ENCODE data around the gene CNTN5.

CNTN5 gene

DNA sequence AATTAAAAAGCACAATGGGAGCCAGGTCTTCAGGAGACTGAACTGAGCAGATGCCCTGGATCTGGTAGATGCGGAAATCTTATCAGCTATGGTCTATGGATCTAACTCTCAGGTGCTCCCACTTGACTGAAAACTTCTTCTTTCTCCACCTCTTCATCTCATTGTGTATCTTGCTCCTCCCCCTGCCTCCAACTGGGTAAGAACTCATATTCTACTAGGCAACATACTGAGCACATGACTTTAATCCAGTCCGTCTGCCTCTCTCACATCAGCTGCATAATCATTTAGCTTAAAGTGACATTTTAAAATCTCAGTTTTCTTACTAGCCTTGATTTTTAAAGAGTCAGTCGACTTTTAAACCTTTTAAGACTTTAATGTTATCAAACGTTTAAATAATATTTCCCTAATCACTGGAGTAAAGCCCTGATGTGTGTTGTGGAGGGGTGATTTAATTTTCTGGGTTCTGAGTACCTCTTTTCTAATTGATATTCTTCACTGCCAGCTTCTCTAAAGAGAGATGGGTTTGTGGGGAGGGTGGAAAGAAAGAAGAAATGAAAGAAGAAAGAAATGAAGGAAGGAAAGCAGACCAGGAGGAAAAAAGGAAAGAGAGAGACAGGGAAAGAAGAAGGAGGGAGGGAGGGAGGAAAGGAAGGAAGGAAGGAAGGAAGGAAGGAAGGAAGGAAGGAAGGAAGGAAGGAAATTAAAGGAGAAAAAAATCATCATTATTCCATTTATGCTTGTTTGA, 1073.5 kb downstream of the CNTN5 start:
- Histone ChIP-seq H3K9me3 (ENCODE audit: control insufficient read depth in 2 of 2, low read length in 2 of 2) (no peaks in the 10 kb centered on the region), H3K4me1 (ENCODE audit: control insufficient read depth in 2 of 2, insufficient read depth in 2 of 2, low read length in 2 of 2) (no peaks in the 10 kb centered on the region), H3K9ac (ENCODE audit: low read depth in 1 of 2, low read length in 2 of 2) (no peak overlapping the region), H3K4me3 (ENCODE audit: low read length in 2 of 2) (no peak overlapping the region), H3K27me3 (ENCODE audit: control insufficient read depth in 2 of 2, insufficient read depth in 2 of 2, low read length in 2 of 2) (no peaks in the 10 kb centered on the region), H3K27ac (ENCODE audit: low read depth in 2 of 2, low read length in 2 of 2) (no peak overlapping the region), H3K36me3 (ENCODE audit: control insufficient read depth in 2 of 2, insufficient read depth in 2 of 2, low read length in 2 of 2) (no peaks in the 10 kb centered on the region)

DNA sequence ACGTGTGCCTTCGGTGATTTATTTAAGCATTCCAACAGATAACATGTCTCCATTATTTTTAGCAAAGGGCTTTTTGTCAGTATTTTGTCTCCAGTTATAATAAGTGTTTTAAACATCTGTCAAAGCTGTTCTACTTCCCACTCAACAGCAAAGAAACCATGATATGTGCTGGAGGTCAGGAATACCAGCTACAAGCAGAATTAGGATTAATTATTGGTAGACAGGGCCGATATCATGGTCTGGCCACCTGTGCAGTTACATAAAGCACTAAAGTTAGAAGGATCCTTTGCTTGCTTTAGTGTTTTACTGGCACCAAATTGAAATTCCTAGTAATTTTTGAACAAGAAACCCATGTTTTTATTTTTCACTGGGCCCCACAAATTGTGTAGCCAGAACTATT, 1075.1 kb downstream of the CNTN5 start:
- Histone ChIP-seq H3K4me3 (ENCODE audit: low read length in 2 of 2) (no peak overlapping the region), H3K36me3 (ENCODE audit: control insufficient read depth in 2 of 2, insufficient read depth in 2 of 2, low read length in 2 of 2) (no peaks in the 10 kb centered on the region), H3K27me3 (ENCODE audit: control insufficient read depth in 2 of 2, insufficient read depth in 2 of 2, low read length in 2 of 2) (no peaks in the 10 kb centered on the region)

DNA sequence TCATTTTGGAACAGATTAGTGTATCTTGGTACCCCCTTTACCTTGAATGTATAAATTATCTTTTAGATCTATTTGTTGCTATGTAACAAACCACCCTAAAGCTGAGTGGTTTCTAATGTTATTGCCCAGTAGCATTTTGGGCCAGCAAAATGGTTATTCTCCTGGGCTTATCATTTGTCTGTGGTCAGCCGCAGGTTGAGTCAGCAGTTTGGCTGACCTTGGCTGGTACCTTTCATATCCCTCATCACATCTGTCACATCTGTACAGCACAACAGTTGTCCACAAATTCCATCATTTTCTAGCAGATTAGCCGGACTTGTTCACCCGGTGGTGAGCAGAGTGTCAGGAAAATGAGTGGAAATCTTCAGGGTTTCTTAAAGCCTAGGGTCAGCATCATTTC, 1077.8 kb downstream of the CNTN5 start:
- no peak overlapping the region for H3K4me3 ChIP-seq (ENCODE audit: low read length in 2 of 2)
- no peaks in the 10 kb centered on the region for H3K27me3 ChIP-seq (ENCODE audit: control insufficient read depth in 2 of 2, insufficient read depth in 2 of 2, low read length in 2 of 2)
- H3K9me3 ChIP-seq (ENCODE audit: control insufficient read depth in 2 of 2, low read length in 2 of 2): no peaks in the 10 kb centered on the region
- no peaks in the 10 kb centered on the region for H3K4me1 ChIP-seq (ENCODE audit: control insufficient read depth in 2 of 2, insufficient read depth in 2 of 2, low read length in 2 of 2)
- H3K9ac ChIP-seq (ENCODE audit: low read depth in 1 of 2, low read length in 2 of 2): no peak overlapping the region
- H3K27ac ChIP-seq (ENCODE audit: low read depth in 2 of 2, low read length in 2 of 2): no peak overlapping the region
- no peaks in the 10 kb centered on the region for H3K36me3 ChIP-seq (ENCODE audit: control insufficient read depth in 2 of 2, insufficient read depth in 2 of 2, low read length in 2 of 2)

More for the DNA sequence above, 1075.1 kb downstream of the CNTN5 start:
- Histone ChIP-seq H3K9me3 (ENCODE audit: control insufficient read depth in 2 of 2, low read length in 2 of 2) (no peaks in the 10 kb centered on the region), H3K9ac (ENCODE audit: low read depth in 1 of 2, low read length in 2 of 2) (no peak overlapping the region), H3K27ac (ENCODE audit: low read depth in 2 of 2, low read length in 2 of 2) (no peak overlapping the region), H3K4me1 (ENCODE audit: control insufficient read depth in 2 of 2, insufficient read depth in 2 of 2, low read length in 2 of 2) (no peaks in the 10 kb centered on the region)

DNA sequence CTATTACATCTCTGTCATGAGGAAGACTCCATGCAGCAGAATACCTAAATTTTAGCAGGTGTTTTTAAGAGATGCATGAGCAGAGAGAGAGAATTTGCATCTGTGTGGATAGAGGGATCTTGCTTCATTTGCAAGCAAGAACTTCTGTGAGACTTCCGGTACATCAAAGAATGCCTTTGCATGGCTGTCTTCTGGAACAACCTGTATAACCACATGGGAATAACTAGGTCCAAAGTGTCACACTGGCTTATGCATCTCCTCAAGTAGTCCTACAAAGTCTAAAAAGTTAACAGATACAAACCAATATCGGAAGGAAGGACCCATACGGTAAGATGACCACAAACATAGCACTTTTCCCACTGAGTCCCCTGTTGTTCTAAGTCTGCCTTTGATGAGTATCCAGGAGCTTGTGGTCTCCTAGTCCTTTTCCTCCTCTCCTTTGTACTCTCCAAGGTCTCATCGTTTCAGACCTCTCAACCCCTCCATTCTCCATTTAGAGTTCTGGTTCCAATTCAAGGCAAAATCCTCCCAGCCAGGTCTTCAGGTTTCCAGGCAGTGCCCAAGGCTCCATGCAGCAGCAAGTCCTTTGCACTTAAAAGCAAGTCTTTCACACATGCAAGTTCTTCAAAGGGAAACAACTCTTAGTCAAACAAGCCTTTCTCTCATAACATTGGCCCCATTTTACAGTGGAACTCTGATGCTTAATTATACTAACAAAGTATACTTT, 1084.7 kb downstream of the CNTN5 start:
- H3K4me3 ChIP-seq (ENCODE audit: low read length in 2 of 2): peak overlapping the region in 1 of 2 donors; percentile 20
- H3K27me3 ChIP-seq (ENCODE audit: control insufficient read depth in 2 of 2, insufficient read depth in 2 of 2, low read length in 2 of 2): no peaks in the 10 kb centered on the region
- no peaks in the 10 kb centered on the region for H3K9me3 ChIP-seq (ENCODE audit: control insufficient read depth in 2 of 2, low read length in 2 of 2)
- no peak overlapping the region for H3K9ac ChIP-seq (ENCODE audit: low read depth in 1 of 2, low read length in 2 of 2)
- no peaks in the 10 kb centered on the region for H3K4me1 ChIP-seq (ENCODE audit: control insufficient read depth in 2 of 2, insufficient read depth in 2 of 2, low read length in 2 of 2)
- no peaks in the 10 kb centered on the region for H3K36me3 ChIP-seq (ENCODE audit: control insufficient read depth in 2 of 2, insufficient read depth in 2 of 2, low read length in 2 of 2)
- H3K27ac ChIP-seq (ENCODE audit: low read depth in 2 of 2, low read length in 2 of 2): no peak overlapping the region

DNA sequence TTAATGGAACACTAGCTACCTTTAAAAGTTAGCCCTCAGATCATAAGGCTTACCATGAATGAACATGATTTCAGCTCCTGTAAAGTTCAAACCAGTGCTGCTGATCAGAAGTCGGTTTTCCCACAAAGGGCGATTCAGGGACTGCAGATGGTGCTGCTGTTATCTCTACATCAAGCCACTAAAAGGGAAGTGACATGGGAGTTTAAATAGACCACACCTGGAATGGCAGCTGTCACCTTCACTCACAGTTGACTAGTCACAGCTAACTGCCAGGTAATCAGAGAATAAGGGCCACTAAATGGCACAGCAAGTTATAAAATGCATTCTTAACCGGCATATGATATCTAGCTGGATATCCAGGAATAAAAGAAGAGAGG, 1085.2 kb downstream of the CNTN5 start:
- Histone ChIP-seq H3K9me3 (ENCODE audit: control insufficient read depth in 2 of 2, low read length in 2 of 2) (no peaks in the 10 kb centered on the region), H3K36me3 (ENCODE audit: control insufficient read depth in 2 of 2, insufficient read depth in 2 of 2, low read length in 2 of 2) (no peaks in the 10 kb centered on the region), H3K27ac (ENCODE audit: low read depth in 2 of 2, low read length in 2 of 2) (no peak overlapping the region), H3K4me3 (ENCODE audit: low read length in 2 of 2) (no peak overlapping the region), H3K9ac (ENCODE audit: low read depth in 1 of 2, low read length in 2 of 2) (no peak overlapping the region), H3K27me3 (ENCODE audit: control insufficient read depth in 2 of 2, insufficient read depth in 2 of 2, low read length in 2 of 2) (no peaks in the 10 kb centered on the region), H3K4me1 (ENCODE audit: control insufficient read depth in 2 of 2, insufficient read depth in 2 of 2, low read length in 2 of 2) (no peaks in the 10 kb centered on the region)

DNA sequence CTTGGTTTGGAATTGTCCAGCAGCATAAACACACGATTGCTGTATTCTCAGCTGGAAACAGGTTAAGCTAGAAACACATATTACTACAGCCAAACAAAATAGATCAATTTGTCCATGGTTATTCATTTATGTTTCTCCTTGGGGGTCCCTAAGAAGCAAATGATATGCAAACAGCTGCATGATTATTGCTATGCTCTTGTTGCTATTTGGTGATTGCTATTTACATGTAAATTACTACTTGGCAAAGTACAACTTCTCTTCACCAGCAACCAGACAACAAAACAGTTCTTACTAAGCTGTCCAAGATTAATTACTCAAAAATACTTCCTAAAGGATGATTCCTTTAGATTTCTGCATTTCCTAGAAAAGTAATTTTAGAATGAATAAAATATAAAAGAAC, 1098.4 kb downstream of the CNTN5 start:
- no peak overlapping the region for H3K4me3 ChIP-seq (ENCODE audit: low read length in 2 of 2)
- no peaks in the 10 kb centered on the region for H3K27me3 ChIP-seq (ENCODE audit: control insufficient read depth in 2 of 2, insufficient read depth in 2 of 2, low read length in 2 of 2)
- H3K27ac ChIP-seq (ENCODE audit: low read depth in 2 of 2, low read length in 2 of 2): no peak overlapping the region
- H3K9ac ChIP-seq (ENCODE audit: low read depth in 1 of 2, low read length in 2 of 2): no peak overlapping the region
- H3K36me3 ChIP-seq (ENCODE audit: control insufficient read depth in 2 of 2, insufficient read depth in 2 of 2, low read length in 2 of 2): no peaks in the 10 kb centered on the region
- no peaks in the 10 kb centered on the region for H3K9me3 ChIP-seq (ENCODE audit: control insufficient read depth in 2 of 2, low read length in 2 of 2)
- H3K4me1 ChIP-seq (ENCODE audit: control insufficient read depth in 2 of 2, insufficient read depth in 2 of 2, low read length in 2 of 2): no peaks in the 10 kb centered on the region

DNA sequence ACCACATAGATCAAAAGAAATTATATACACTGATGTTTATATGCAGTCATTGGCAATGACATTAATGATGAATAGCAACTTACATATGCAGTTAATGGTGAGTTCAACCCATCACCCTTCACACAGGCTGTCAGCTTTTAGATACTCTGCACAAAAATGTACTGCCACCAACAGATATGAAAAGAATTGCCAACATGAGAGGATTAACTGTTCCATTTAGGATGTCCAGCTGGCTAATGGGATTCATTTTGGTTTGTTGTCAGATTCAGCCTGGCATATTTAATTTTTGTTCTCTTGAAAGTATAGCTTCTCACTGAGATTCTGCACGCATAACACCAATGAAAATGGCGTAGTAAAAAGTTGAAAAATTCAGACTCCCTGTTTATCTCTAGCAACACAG, 1112.4 kb downstream of the CNTN5 start:
- Histone ChIP-seq H3K9me3 (ENCODE audit: control insufficient read depth in 2 of 2, low read length in 2 of 2) (peaks cover 0 to 3% of the 10 kb centered on the region in 2 donors), H3K36me3 (ENCODE audit: control insufficient read depth in 2 of 2, insufficient read depth in 2 of 2, low read length in 2 of 2) (no peaks in the 10 kb centered on the region), H3K9ac (ENCODE audit: low read depth in 1 of 2, low read length in 2 of 2) (no peak overlapping the region), H3K27me3 (ENCODE audit: control insufficient read depth in 2 of 2, insufficient read depth in 2 of 2, low read length in 2 of 2) (no peaks in the 10 kb centered on the region), H3K4me1 (ENCODE audit: control insufficient read depth in 2 of 2, insufficient read depth in 2 of 2, low read length in 2 of 2) (no peaks in the 10 kb centered on the region), H3K27ac (ENCODE audit: low read depth in 2 of 2, low read length in 2 of 2) (no peak overlapping the region), H3K4me3 (ENCODE audit: low read length in 2 of 2) (no peak overlapping the region)

DNA sequence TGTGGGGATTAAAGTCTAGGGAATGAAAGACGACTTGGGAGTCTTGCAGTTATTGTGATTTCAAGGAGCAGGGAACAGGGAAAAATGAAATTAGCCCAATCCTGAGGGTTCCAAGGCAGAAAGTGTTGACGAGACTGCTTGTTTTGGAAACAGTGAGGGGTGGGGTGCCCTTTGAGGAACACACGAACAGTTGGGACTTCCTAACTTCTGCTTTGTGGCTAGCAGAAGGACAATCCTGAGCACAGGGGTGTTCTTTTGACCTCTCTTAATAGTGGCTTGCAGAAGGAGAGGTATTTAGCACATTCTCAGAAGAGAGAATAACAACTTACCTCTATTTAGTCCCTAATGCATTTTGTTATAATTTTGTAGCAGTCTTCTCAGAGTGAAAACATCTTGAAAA, 1120.5 kb downstream of the CNTN5 start:
- H3K4me1 ChIP-seq (ENCODE audit: control insufficient read depth in 2 of 2, insufficient read depth in 2 of 2, low read length in 2 of 2): no peaks in the 10 kb centered on the region
- H3K27me3 ChIP-seq (ENCODE audit: control insufficient read depth in 2 of 2, insufficient read depth in 2 of 2, low read length in 2 of 2): no peaks in the 10 kb centered on the region
- no peaks in the 10 kb centered on the region for H3K9me3 ChIP-seq (ENCODE audit: control insufficient read depth in 2 of 2, low read length in 2 of 2)
- no peak overlapping the region for H3K4me3 ChIP-seq (ENCODE audit: low read length in 2 of 2)
- no peaks in the 10 kb centered on the region for H3K36me3 ChIP-seq (ENCODE audit: control insufficient read depth in 2 of 2, insufficient read depth in 2 of 2, low read length in 2 of 2)
- no peak overlapping the region for H3K27ac ChIP-seq (ENCODE audit: low read depth in 2 of 2, low read length in 2 of 2)
- H3K9ac ChIP-seq (ENCODE audit: low read depth in 1 of 2, low read length in 2 of 2): no peak overlapping the region

DNA sequence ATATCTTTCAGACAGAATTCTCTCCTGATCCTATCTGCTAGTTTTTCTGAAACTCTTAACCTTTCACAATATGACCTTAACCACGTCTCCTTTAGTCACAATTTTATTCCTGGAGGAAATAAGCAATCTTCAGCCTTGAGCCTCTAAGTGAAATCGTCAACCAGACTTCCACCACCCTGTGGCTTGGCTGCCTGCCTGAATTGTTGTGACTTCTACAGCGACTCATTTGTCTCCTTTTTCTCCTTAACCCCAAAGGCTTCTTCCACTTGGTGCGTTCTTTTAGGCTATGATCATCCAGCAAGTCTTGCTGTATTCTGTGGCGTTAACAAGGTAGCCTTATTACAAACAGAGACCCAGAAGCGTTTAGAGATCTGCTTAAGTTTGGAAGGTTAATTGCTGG, 1131.2 kb downstream of the CNTN5 start:
- no peaks in the 10 kb centered on the region for H3K4me1 ChIP-seq (ENCODE audit: control insufficient read depth in 2 of 2, insufficient read depth in 2 of 2, low read length in 2 of 2)
- no peaks in the 10 kb centered on the region for H3K27me3 ChIP-seq (ENCODE audit: control insufficient read depth in 2 of 2, insufficient read depth in 2 of 2, low read length in 2 of 2)
- H3K4me3 ChIP-seq (ENCODE audit: low read length in 2 of 2): no peak overlapping the region
- H3K9ac ChIP-seq (ENCODE audit: low read depth in 1 of 2, low read length in 2 of 2): no peak overlapping the region
- H3K36me3 ChIP-seq (ENCODE audit: control insufficient read depth in 2 of 2, insufficient read depth in 2 of 2, low read length in 2 of 2): no peaks in the 10 kb centered on the region
- H3K27ac ChIP-seq (ENCODE audit: low read depth in 2 of 2, low read length in 2 of 2): no peak overlapping the region
- H3K9me3 ChIP-seq (ENCODE audit: control insufficient read depth in 2 of 2, low read length in 2 of 2): no peaks in the 10 kb centered on the region

DNA sequence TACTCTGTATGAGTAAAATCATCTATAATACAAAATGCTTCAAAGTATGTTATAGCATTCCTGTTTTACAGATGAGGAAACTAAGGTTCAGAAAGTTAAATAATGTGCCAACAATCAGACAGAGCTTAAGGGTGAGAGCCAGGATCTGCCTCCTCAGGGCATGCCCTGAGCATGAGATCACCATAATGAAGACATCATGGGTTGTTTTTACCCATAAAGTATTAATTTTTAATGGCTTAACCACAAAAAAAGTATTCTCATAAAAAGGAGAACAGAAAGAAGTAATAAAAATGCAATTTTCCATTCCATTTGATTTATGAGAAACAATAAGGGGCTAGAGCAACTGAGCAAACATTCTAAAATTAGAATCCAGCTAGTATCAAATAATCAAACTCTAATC, 1132.0 kb downstream of the CNTN5 start:
- no peaks in the 10 kb centered on the region for H3K27me3 ChIP-seq (ENCODE audit: control insufficient read depth in 2 of 2, insufficient read depth in 2 of 2, low read length in 2 of 2)
- H3K4me3 ChIP-seq (ENCODE audit: low read length in 2 of 2): no peak overlapping the region
- H3K9me3 ChIP-seq (ENCODE audit: control insufficient read depth in 2 of 2, low read length in 2 of 2): no peaks in the 10 kb centered on the region
- no peaks in the 10 kb centered on the region for H3K4me1 ChIP-seq (ENCODE audit: control insufficient read depth in 2 of 2, insufficient read depth in 2 of 2, low read length in 2 of 2)
- H3K27ac ChIP-seq (ENCODE audit: low read depth in 2 of 2, low read length in 2 of 2): no peak overlapping the region
- no peaks in the 10 kb centered on the region for H3K36me3 ChIP-seq (ENCODE audit: control insufficient read depth in 2 of 2, insufficient read depth in 2 of 2, low read length in 2 of 2)
- H3K9ac ChIP-seq (ENCODE audit: low read depth in 1 of 2, low read length in 2 of 2): no peak overlapping the region
